ENCODE data around the gene NMU. TPM values are rescaled to one million over a fixed set of nuclear protein-coding genes. Genes with fewer than 3 reads are reported as not detected.
A peak's percentile ranks its signal among the peaks of the same experiment; 100 is the strongest.

Gene NMU
- total and polyA plus RNA-seq, 9 of the 15 experiments (the other 6 are each of a cell fraction or from before 2014, with no cell fraction given) = 73.8 to 846 (median 599) TPM

DNA sequence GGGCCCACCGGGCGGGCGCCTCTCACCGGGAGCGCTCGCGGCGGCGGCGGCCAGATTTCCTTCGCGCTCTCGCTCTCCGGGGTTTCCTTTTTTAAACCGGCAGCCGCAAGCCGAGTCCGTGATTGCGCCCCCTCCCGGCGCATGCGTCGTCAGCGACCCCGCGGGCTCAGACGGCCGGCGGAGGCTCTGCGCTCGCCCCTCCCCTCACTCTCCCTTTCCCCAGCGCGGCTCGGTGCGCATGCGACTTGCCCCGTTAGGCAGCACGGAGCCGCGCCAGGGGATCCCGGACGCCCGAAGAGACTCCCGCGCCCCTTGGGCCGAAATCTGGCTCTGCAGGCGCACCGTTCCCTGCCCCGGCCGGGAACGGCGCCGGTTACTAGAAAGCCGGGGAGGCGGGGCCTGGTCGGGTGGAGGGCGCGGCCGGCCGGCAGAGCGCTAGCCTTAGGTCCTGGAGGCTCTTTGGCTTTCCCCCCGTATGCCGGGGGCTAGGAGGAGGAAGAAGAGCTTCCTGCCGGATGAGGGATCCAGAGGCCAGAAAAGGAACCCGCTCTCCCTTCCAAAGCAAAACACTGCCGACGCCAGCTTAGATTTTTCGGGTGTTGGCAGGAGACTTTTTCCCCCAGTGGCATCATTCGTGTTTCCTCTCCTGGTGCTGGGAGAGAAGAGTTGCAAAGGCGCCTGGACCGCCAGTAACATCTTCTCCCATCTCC is 89.2 kb downstream of the NMU start, which contains the start of gene CLOCK (continued):
- TF ChIP-seq ZNF584 (CRISPR knock-in tag; IDR thresholded peaks at IDR 0.05; ENCODE audit: low read depth) = no peak
- TF ChIP-seq RFX5 (IDR thresholded peaks at IDR 0.05; ENCODE audit: low read depth, low read length) = no peak
- no peak for TF ChIP-seq ZFPM2 (CRISPR knock-in tag; IDR thresholded peaks at IDR 0.05)
- no peak for TF ChIP-seq SPI1 (IDR thresholded peaks at IDR 0.05; ENCODE audit: borderline replicate concordance, low read depth, low read length)
- no peak for TF ChIP-seq POLR2H (tag; IDR thresholded peaks at IDR 0.05; ENCODE audit: low read depth)
- TF ChIP-seq, protein P1, sequence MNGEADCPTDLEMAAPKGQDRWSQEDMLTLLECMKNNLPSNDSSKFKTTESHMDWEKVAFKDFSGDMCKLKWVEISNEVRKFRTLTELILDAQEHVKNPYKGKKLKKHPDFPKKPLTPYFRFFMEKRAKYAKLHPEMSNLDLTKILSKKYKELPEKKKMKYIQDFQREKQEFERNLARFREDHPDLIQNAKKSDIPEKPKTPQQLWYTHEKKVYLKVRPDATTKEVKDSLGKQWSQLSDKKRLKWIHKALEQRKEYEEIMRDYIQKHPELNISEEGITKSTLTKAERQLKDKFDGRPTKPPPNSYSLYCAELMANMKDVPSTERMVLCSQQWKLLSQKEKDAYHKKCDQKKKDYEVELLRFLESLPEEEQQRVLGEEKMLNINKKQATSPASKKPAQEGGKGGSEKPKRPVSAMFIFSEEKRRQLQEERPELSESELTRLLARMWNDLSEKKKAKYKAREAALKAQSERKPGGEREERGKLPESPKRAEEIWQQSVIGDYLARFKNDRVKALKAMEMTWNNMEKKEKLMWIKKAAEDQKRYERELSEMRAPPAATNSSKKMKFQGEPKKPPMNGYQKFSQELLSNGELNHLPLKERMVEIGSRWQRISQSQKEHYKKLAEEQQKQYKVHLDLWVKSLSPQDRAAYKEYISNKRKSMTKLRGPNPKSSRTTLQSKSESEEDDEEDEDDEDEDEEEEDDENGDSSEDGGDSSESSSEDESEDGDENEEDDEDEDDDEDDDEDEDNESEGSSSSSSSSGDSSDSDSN (IDR thresholded peaks at IDR 0.05; ENCODE audit: borderline replicate concordance in 1 of 2, low read depth in 2 of 2, low read length in 2 of 2) = peak in 1 of 2 experiments; percentile 95; a peak in 2 of 4 replicates
- no peak for TF ChIP-seq CBFB (CRISPR knock-in tag; IDR thresholded peaks at IDR 0.05)
- no peak for TF ChIP-seq NR2C2 (CRISPR knock-in tag; IDR thresholded peaks at IDR 0.05)
- no peak for TF ChIP-seq NR2C2 (tag; IDR thresholded peaks at IDR 0.05)
- TF ChIP-seq GATAD2B (IDR thresholded peaks at IDR 0.05; ENCODE audit: borderline replicate concordance) = peak; percentile 2; the same call in 1 of the 2 replicates
- no peak for TF ChIP-seq TCFL5 (CRISPR knock-in tag; conservative IDR thresholded peaks at IDR 0.05)
- TF ChIP-seq, protein P2, sequence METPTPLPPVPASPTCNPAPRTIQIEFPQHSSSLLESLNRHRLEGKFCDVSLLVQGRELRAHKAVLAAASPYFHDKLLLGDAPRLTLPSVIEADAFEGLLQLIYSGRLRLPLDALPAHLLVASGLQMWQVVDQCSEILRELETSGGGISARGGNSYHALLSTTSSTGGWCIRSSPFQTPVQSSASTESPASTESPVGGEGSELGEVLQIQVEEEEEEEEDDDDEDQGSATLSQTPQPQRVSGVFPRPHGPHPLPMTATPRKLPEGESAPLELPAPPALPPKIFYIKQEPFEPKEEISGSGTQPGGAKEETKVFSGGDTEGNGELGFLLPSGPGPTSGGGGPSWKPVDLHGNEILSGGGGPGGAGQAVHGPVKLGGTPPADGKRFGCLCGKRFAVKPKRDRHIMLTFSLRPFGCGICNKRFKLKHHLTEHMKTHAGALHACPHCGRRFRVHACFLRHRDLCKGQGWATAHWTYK (CRISPR knock-in tag; IDR thresholded peaks at IDR 0.05) = peak; percentile 32; the same call in 1 of the 2 replicates
- TF ChIP-seq HNRNPK (IDR thresholded peaks at IDR 0.05; ENCODE audit: low read depth, low read length, poor library complexity, severe bottlenecking) = peak; percentile 96
- TF ChIP-seq, protein P3, sequence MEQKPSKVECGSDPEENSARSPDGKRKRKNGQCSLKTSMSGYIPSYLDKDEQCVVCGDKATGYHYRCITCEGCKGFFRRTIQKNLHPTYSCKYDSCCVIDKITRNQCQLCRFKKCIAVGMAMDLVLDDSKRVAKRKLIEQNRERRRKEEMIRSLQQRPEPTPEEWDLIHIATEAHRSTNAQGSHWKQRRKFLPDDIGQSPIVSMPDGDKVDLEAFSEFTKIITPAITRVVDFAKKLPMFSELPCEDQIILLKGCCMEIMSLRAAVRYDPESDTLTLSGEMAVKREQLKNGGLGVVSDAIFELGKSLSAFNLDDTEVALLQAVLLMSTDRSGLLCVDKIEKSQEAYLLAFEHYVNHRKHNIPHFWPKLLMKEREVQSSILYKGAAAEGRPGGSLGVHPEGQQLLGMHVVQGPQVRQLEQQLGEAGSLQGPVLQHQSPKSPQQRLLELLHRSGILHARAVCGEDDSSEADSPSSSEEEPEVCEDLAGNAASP (IDR thresholded peaks at IDR 0.05) = no peak
- 0 out of 2 replicates have a peak, but pooled peaks have one; percentile 19 for TF ChIP-seq RUNX1 (IDR thresholded peaks at IDR 0.05; ENCODE audit: low read depth)
- no peak for TF ChIP-seq ELF4 (CRISPR knock-in tag; IDR thresholded peaks at IDR 0.05)
- TF ChIP-seq ZNF830 (CRISPR knock-in tag; IDR thresholded peaks at IDR 0.05) = no peak
- peak; percentile 15; the same call in 1 of the 2 replicates for TF ChIP-seq MECOM (CRISPR knock-in tag; IDR thresholded peaks at IDR 0.05)
- TF ChIP-seq, protein P4, sequence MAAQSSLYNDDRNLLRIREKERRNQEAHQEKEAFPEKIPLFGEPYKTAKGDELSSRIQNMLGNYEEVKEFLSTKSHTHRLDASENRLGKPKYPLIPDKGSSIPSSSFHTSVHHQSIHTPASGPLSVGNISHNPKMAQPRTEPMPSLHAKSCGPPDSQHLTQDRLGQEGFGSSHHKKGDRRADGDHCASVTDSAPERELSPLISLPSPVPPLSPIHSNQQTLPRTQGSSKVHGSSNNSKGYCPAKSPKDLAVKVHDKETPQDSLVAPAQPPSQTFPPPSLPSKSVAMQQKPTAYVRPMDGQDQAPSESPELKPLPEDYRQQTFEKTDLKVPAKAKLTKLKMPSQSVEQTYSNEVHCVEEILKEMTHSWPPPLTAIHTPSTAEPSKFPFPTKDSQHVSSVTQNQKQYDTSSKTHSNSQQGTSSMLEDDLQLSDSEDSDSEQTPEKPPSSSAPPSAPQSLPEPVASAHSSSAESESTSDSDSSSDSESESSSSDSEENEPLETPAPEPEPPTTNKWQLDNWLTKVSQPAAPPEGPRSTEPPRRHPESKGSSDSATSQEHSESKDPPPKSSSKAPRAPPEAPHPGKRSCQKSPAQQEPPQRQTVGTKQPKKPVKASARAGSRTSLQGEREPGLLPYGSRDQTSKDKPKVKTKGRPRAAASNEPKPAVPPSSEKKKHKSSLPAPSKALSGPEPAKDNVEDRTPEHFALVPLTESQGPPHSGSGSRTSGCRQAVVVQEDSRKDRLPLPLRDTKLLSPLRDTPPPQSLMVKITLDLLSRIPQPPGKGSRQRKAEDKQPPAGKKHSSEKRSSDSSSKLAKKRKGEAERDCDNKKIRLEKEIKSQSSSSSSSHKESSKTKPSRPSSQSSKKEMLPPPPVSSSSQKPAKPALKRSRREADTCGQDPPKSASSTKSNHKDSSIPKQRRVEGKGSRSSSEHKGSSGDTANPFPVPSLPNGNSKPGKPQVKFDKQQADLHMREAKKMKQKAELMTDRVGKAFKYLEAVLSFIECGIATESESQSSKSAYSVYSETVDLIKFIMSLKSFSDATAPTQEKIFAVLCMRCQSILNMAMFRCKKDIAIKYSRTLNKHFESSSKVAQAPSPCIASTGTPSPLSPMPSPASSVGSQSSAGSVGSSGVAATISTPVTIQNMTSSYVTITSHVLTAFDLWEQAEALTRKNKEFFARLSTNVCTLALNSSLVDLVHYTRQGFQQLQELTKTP (IDR thresholded peaks at IDR 0.05; ENCODE audit: low read depth in 1 of 2, partially characterized antibody in 2 of 2) = no peak

Data from K562 (cell line).